Esophagus muscularis mucosa (tissue), 4 donors: ENCODE results near the gene CALHM3. TPM values are rescaled to one million over a fixed set of nuclear protein-coding genes. Genes with fewer than 3 reads are reported as not detected.

Experiments
- DNase-seq: peaks from one replicate; pipeline ENCODE4 v3.0.0-alpha.2; 2017; ENCODE audit errors: extremely low spot score
- H3K27ac ChIP-seq, 4 donors: fragments of 200-600 bp; sonication (generic); replicated peaks in 1 of 4; 1 replicate in 3 of 4; 2 replicates in 1 of 4; pipeline ENCODE4 v1.5.1; 2016 to 2019; ENCODE audit warnings: mild to moderate bottlenecking in 1 of 4
- H3K27me3 ChIP-seq, 4 donors: fragments of 200-600 bp; sonication (generic); one replicate each; pipeline versions ENCODE4 v1.5.1 to v1.6.0; 2016 to 2019
- H3K36me3 ChIP-seq, 4 donors: fragments of 200-600 bp; sonication (generic); one replicate each; pipeline ENCODE4 v1.5.1; 2016 to 2019
- H3K4me1 ChIP-seq, 4 donors: fragments of 200-600 bp; sonication (generic); one replicate each; pipeline ENCODE4 v1.5.1; 2016 to 2019
- H3K4me3 ChIP-seq, 4 donors: fragments of 200-600 bp; sonication (generic); 1 replicate in 2 of 4; 2 replicates in 2 of 4; pipeline ENCODE4 v1.5.1; 2016 to 2019; ENCODE audit warnings: mild to moderate bottlenecking in 4 of 4, moderate library complexity in 1 of 4
- H3K9me3 ChIP-seq, 4 donors: fragments of 200-600 bp; sonication (generic); 1 replicate in 3 of 4; 2 replicates in 1 of 4; pipeline ENCODE4 v1.5.1; 2016 to 2019
- CTCF ChIP-seq, 3 experiments: fragments of 200-600 bp in 2 of 3; fragments of 450-650 bp in 1 of 3; sonication (generic) in 2 of 3; IDR thresholded peaks; one replicate each; pipeline ENCODE4 v1.5.1; 2017 to 2019; ENCODE audit warnings: antibody characterized with exemption in 3 of 3, mild to moderate bottlenecking in 2 of 3, moderate library complexity in 1 of 3
- EP300 ChIP-seq: sonication (generic); formaldehyde crosslinking; IDR thresholded peaks from one replicate; pipeline ENCODE4 v1.6.1; 2017; ENCODE audit warnings: antibody characterized with exemption
- POLR2A ChIP-seq: fragments of 450-650 bp; IDR thresholded peaks from one replicate; pipeline ENCODE4 v1.6.1; 2017; ENCODE audit warnings: antibody characterized with exemption, moderate library complexity, mild to moderate bottlenecking, low read depth
- POLR2AphosphoS5 ChIP-seq, 2 donors: sonication (generic); formaldehyde crosslinking; IDR thresholded peaks; one replicate each; pipeline ENCODE4 v1.6.1; 2017; ENCODE audit warnings: antibody characterized with exemption in 2 of 2
- WGBS: methylation state at CpG from one replicate; pipeline ENCODE4 v1.1.5; 2018; 5-methylcytosine and 5-hydroxymethylcytosine counted together
- intact Hi-C: fragments of 100-400 bp; cut with DNase I; formaldehyde crosslinking; loops from one replicate; pipeline ENCODE4 v1.15.1; 2023
- total RNA-seq, 4 donors: library from RNA; depleted of rRNA; stranded (reverse); fragments of >200 nt; gene quantifications; one replicate each; pipeline versions ENCODE4 v1.1.0 to v1.2.1, GENCODE V29; 2016

The CALHM3 gene
- total RNA-seq, 4 donors from 2014 or later: not detected

- no peak for DNase-seq
- no peaks in the 10 kb centered on the region for H3K9me3 ChIP-seq
- intact Hi-C loops: no loop called here
- 94% methylated on average over 4 of the region's 4 CpGs for WGBS
- TF ChIP-seq POLR2AphosphoS5 (IDR thresholded peaks at IDR 0.05) (no peak), POLR2A (no peak), CTCF (IDR thresholded peaks at IDR 0.05) (no peak), EP300 (no peak)
- H3K27ac ChIP-seq: no peak overlapping the region
- H3K27me3 ChIP-seq: no peaks in the 10 kb centered on the region
- H3K36me3 ChIP-seq: no peaks in the 10 kb centered on the region
- H3K4me1 ChIP-seq: peaks cover 0 to 10% (median 7%) of the 10 kb centered on the region in 4 donors
- H3K4me3 ChIP-seq: no peak overlapping the region
These were observed 40.8 kb upstream of the CALHM3 start for GRCh38 chr10:103519798-103520197.

GRCh38 chr10:103517234-103518085 lies 38.4 kb upstream of the CALHM3 start:
- Histone ChIP-seq H3K27me3 (no peaks in the 10 kb centered on the region), H3K4me3 (no peak overlapping the region), H3K4me1 (peaks cover 0 to 34% (median 30%) of the 10 kb centered on the region in 4 donors), H3K27ac (no peak overlapping the region), H3K36me3 (no peaks in the 10 kb centered on the region), H3K9me3 (no peaks in the 10 kb centered on the region)
- no peak for TF ChIP-seq EP300
- TF ChIP-seq POLR2A: no peak
- TF ChIP-seq POLR2AphosphoS5 (IDR thresholded peaks at IDR 0.05): no peak
- intact Hi-C loops: no loop called here
- DNase-seq: no peak
- 91% methylated on average over 5 of the region's 5 CpGs for WGBS

- no peaks in the 10 kb centered on the region for H3K27me3 ChIP-seq
- intact Hi-C loops: no loop called here
- peaks cover 0 to 39% (median 33%) of the 10 kb centered on the region in 4 donors for H3K4me1 ChIP-seq
- peak overlapping the region; percentile 53 to 75 (median 69) for H3K27ac ChIP-seq
- H3K9me3 ChIP-seq: no peaks in the 10 kb centered on the region
- WGBS: 96% methylated on average over 5 of the region's 5 CpGs
- DNase-seq: no peak
- H3K4me3 ChIP-seq: no peak overlapping the region
- TF ChIP-seq POLR2A (no peak), POLR2AphosphoS5 (IDR thresholded peaks at IDR 0.05) (no peak), CTCF (IDR thresholded peaks at IDR 0.05) (no peak), EP300 (no peak)
- no peaks in the 10 kb centered on the region for H3K36me3 ChIP-seq
These were observed 35.2 kb upstream of the CALHM3 start for GRCh38 chr10:103514244-103514643.

- TF ChIP-seq POLR2A: no peak
- no peak for TF ChIP-seq POLR2AphosphoS5 (IDR thresholded peaks at IDR 0.05)
- no peak for TF ChIP-seq EP300
- TF ChIP-seq CTCF (IDR thresholded peaks at IDR 0.05): no peak
These were observed 34.5 kb upstream of the CALHM3 start for GRCh38 chr10:103513380-103514060.

More at GRCh38 chr10:103513380-103514060, 34.5 kb upstream of the CALHM3 start:
- no peaks in the 10 kb centered on the region for H3K9me3 ChIP-seq
- no peak for DNase-seq
- H3K27ac ChIP-seq: peak overlapping the region; percentile 53 to 75 (median 67)
- 93% methylated on average over 2 of the region's 8 CpGs for WGBS
- peaks cover 0 to 39% (median 33%) of the 10 kb centered on the region in 4 donors for H3K4me1 ChIP-seq
- intact Hi-C loops: no loop called here
- no peak overlapping the region for H3K4me3 ChIP-seq
- H3K27me3 ChIP-seq: no peaks in the 10 kb centered on the region
- no peaks in the 10 kb centered on the region for H3K36me3 ChIP-seq
